NCI-H2196 (cell line): ENCODE data around the gene SNED1.

ENCODE experiments used
- DNase-seq: peaks from one replicate; lab custom pipeline; 2025; ENCODE audit not compliant: unreplicated experiment; lab: John Stamatoyannopoulos, UW

The SNED1 gene

DNA sequence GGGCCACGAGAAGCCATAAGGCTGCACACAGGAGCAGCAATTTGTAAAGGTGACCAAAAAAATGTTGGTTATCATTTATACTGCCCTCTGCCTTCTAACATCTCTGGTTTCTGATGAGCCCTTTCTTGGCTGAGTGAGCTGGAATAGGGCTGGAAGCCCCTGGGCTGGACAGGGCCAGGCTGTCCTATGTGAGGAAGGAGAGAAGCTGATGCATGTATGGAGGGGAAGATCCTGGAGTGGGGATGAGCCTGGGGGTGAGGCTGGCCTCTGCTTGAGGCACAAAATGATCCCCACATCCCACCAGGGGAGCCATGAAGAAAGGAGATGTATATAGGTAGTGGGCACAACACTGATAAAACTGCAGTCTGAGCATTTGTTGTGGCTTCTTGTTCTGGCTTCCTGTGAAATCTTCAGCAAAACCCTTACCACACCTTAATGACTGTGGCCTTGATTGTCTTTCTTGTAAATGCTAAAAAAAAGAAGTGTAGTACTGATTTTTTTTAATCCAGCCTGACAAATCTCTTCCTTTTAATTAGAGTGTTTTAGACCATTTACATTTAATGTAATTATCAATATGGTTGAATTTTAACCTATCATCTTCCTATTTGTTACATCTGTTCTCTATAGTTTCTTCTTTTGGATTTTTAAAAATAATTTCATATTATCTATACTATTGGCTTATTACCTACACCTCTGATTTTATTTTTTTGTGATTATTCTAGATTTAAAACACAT is 5.6 kb downstream of the SNED1 start:
- no peak for DNase-seq

DNA sequence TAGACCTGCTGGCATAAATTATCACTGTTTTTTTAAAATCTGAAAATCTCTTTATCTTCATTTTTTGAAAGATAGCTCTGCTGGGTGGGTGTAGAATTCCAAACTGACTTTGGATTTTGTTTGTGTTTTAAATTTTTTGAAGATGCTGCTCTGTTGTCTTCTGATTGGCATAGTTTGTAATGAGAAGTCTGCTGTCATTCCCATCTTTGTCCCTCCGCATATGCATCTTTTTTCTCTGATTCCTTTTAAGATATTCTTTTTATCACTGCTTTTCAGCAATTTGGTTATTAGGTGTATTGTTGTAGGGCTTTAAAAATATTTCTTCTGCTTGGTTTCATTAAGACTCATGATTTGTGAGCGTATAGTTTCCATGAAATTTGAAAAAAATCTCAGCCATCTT is 7.2 kb downstream of the SNED1 start:
- no peak for DNase-seq

DNA sequence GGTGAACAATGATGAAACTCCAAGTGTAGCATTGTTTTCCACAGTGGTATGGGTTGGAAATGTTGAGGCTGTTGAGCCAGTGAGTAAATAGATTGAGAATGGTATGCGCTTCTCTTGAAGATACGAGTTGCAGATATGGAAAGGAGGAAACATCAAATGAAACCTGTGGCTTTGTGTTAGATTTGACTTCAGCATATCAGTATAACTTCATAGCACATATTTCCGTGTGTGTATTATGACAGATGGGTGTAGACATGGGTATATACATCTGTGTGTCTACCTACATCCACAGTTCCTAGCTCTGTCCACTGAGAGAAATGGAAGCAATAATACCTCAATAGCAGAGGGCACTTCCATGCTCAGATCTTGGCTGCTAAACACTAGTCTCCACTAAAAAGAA is 8.0 kb downstream of the SNED1 start:
- no peak for DNase-seq

DNA sequence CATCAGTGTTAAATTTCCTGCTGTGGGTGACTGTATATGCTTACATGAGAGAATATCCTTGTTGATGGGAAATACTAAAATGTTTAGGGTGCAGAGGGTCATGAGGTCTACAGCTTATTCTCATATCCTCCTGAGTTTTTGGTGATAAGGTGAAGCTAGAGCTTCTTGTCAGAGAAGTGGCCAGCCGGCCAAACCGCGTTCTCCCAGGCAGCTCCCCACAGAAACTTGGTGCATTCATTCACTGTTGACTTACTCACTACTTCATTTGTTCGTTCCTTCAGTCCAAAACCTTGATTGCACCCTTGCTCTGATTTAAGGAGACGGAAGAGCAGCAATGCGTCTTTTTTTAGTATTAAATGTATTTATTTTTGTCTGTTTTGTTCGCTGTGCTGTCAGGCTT is 8.7 kb downstream of the SNED1 start:
- no peak for DNase-seq

DNA sequence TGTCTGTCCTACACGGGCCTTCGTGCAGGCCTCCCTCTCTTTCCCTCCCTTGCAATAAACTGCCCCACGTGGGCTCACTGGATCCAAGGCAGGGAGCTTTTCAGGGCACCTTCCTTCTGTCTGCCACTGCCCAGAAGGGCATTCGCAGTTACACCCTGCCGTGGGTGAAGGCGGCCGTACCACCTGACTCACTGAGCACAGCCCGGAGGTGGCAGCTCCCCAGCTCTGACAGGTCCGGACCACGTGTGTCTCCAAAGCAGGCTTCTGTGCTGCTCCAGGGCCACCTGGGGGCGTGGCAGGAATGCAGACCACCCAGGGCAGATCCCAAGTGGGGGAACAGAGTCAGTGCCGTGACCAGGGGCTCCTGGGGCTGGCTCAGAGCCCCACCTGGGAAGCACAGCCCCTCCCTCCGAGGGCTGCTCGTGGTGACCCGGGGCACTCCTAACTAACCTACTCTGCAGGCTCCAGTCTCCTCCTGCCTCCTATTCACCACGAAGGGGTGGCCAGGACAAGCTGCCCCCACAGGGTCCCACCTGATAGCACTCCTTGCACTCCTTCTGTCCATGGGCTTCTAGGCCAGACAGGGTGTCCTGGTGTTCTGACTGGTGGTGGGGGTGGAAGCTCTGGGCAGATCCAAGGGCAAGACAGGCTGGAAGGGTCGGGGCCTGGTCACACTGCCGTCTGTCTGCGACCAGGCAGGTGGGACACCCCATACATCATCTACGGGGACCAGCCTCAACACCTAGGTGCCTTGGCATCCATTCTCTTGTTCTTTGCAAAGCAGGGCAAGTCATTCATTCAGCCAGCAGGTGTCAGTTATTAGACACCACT is 9.7 kb downstream of the SNED1 start:
- no peak for DNase-seq

DNA sequence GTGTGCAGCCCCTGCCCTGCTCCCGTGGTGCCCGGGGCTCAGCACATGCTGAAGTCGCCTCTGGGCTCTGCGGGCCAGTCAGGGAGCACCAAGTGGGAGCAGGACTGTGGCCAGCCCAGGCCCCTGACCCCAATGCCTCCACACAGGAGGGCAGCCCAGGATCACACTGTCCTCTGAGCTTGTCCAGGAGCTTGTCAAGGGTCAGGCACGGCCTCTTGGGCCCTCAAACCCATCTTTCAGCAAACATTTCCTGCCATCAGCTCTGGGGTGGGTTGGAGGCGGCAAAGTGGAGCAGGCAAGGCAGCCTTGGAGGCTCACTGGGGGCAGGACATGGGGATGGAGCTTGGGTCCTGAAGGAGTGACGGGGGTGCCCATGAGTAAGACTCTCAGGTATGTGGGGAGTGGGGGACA is 10.3 kb downstream of the SNED1 start:
- DNase-seq: no peak

DNA sequence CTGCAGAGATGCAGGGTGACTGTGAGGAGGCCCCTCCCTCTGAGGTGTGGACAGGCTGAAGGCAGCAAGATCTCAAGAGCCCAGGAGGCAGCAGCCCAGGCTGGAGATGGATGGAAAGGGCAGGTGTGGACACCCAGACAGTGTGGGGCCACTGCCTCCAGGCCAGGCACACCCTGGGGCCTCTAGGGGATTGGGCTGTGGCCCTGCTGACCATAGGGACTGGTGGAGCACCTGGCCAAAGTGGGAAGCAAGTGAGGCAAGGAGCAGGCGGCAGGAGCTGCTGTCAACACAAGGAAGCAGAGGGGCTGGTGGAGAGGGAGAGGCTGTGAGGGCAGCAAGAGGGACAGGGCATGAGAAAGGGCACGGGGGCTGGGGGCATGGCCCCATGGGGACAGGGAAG is 10.8 kb downstream of the SNED1 start:
- DNase-seq: no peak

DNA sequence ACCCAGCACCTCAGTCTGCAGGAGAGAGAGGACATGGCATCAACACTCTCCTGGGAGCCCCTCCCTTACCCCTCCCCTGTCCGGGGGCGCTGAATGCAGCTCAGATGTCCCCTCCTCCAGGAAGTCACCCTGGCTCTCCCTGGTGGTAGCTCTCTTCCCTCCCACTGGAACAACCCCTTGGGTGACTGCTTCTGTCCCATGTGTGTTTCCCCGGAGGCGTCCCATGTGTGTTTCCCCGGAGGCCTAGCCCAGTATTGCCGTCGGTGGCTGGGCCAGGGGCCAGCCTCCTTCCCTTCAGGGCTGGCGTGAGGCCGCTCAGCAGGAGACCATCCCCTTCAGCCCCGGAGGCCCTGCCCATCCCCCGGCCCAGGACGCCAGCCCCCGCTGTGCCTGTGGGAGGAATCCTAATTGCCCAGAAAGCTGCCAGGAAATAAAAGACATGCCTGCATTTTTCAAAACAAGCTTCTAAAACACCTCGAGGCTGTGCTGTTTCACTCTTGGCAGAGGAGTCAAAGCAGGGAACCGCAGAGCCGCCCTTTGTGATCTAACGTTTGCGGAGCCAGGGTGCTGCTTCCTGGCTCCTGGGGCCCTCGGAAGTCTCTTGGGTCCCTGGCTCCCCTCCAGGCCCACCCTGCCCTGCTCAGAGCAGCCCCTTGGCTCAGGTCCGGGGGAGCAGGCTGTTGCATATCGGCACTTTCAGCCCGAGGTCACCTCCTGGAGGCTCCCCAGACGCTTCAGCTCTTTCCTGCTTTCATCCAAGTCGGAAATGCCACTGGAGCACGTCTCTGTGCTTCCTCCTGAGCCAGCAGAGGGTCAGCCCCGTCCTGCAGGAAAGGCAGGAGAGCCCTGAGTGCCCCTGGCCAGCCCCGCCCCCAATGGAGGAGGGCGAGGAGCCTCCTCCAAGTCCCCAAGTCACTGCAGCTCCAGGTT is 11.4 kb downstream of the SNED1 start:
- no peak for DNase-seq

DNA sequence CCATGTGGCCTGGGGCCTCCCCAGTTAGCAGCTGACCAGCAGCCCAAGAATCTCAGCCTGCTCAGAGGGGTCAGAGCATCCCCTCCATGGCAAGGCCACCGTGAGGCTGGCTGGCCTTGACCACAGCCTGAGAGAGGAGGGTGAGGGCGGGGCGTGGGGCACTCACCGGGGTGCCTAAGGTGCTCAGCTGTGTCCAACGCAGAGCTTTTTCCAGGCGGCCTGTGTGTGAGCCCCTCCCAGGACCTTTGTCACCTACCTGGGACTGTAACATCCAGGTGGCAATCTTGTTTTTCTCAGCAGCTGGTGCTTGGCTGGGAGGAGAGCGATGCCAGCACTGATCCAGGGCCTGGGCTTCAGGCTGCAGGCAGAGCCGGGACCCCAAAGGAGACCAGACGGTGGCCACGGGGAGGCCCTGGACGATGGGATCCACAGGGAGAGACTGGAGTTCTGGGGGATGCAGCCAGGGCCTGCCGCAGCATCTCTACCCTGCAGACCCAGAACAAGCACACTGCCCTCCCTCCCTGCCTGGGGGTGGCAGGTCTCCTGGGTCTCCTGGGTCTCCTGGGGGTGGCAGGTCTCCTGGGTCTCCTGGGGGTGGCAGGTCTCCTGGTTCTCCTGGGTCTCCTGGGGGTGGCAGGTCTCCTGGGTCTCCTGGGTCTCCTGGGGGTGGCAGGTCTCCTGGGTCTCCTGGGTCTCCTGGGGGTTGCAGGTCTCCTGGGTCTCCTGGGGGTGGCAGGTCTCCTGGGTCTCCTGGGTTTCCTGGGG is 12.3 kb downstream of the SNED1 start:
- DNase-seq: no peak

DNA sequence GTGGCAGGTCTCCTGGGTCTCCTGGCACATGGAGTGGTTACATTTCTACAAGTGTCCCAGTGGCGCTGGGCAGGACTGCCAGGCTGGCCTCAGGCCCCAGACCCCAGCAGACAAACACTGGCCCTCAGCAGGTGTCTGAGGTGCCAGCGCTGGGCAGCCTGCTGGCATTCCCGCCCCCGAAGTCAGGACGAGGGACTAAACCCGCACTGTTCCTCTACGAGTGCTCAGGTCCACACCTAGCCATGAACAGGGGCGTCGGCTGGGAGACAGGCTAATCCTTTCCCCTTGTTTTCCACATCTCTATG is 12.8 kb downstream of the SNED1 start:
- DNase-seq: no peak

DNA sequence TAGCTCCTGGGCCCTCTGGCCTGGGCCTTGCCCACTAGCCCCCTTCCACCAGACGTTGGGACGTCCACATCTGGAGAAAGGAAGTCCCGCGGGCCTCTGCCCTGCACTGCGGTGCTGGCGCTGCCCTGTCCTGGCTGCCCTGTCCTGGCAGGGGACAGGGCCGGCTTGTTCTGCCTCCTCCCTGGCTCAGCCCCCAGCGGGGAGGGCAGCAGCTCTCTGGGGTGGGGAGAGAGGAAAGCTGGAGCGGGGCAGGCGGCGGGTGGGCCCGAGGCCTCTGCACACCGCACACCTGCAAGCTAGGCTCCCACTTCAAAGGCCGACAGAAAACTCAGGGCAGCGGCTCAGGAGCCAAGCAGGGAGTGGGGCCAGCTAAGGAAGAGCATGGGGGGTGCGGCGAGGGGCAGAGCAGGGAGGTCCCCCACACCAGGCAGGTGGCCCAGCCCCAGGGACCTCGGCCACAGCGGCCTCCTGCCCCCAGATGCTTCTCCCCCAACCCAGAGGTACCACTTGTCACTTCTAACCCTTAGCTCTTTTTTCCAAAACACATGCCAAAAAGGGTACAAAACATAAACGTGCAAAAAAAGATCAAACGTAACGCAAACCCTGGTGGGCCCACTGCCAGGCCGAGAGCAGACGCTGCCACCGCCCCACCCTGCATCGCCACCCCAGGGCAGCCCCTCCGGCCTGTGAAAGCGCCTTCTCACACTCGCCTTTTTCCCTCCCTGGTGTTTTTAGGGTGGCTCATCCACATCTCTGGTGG is 13.5 kb downstream of the SNED1 start:
- DNase-seq: no peak

DNA sequence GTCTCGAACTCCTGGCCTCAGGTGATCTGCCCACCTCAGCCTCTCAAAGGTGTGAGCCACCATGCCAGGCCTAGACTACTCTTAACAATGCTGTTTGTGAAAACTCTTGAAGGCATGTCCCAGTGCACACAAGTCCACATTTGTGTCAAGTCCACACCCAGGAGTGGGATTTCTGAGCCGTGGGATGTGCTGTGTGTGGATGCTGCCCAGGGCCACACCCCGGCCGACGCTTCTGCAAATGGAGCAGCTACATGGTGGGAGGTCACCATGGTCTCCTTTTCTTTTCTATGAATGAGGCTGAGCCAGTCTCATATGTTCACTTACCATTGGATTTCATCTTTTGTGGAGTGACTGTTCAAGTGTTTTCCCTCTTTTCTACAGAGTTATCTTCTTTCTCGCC is 15.8 kb downstream of the SNED1 start:
- no peak for DNase-seq

DNA sequence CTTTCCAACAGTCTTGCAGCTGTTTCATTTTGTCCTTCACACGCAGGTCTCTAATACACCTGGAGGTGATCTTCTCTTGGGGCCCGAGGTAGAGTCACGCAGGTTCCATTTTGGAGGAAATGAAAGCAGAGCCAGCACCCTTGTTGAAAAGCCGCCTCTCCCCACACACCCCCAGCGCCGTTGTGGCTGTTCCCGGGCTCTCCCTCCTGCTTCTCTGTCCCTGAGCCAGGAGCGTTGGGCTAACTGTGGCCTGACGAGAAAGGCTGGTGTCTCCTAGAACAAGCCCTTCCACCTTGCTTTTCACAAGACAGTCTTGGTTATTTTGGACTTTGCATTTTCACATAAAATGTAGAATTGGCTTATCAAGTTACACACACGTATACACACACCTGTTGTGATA is 16.3 kb downstream of the SNED1 start:
- DNase-seq: no peak

DNA sequence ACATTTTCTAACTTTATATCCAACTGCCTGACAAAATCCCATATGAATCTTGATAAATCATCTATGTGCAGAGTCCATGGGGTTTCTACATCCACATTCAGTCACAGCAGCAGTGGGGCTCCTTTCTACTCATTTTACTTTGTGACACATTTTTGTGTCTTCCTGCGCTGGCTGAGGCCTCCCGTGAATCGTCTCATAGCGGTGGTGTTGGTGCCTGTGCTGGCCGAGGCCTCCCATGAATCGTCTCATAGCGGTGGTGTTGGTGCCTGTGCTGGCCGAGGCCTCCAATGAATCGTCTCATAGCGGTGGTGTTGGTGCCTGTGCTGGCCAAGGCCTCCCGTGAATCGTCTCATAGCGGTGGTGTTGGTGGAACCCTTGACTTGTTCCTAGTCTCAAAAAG is 17.0 kb downstream of the SNED1 start:
- no peak for DNase-seq

DNA sequence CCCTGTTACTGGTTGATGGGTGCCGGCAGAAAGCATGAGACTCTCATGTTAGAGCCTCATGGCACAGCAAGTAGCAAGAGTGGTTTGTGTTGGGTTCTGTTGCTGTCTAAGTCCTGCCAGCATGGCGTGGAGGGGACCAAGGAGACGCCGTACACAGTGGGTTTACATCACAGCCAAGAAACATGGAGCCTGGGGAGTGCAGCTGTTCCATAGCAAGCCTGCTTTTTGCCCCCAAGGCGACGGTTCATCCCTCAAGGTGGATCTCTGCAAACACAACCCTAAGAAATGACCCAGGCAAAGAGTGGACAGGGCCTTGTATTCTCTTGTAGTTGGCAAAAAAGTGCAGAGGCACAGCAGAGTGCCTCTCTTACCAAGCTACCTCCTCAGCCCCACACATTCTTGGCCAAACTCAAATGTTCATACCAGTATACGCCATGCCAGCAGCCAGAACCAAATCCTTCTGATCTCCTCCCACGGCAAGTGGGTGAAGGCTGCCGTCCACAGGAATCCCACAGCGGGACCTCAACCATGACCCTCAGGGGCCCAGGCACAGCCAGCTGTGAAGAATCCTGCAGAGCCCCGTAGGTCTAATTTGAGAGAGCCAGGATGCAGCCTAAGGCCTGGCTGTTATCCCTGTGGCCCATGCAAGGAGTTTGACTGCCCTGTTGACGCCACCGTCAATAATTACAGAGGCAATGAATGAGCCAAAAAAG is 19.0 kb downstream of the SNED1 start:
- DNase-seq: no peak

DNA sequence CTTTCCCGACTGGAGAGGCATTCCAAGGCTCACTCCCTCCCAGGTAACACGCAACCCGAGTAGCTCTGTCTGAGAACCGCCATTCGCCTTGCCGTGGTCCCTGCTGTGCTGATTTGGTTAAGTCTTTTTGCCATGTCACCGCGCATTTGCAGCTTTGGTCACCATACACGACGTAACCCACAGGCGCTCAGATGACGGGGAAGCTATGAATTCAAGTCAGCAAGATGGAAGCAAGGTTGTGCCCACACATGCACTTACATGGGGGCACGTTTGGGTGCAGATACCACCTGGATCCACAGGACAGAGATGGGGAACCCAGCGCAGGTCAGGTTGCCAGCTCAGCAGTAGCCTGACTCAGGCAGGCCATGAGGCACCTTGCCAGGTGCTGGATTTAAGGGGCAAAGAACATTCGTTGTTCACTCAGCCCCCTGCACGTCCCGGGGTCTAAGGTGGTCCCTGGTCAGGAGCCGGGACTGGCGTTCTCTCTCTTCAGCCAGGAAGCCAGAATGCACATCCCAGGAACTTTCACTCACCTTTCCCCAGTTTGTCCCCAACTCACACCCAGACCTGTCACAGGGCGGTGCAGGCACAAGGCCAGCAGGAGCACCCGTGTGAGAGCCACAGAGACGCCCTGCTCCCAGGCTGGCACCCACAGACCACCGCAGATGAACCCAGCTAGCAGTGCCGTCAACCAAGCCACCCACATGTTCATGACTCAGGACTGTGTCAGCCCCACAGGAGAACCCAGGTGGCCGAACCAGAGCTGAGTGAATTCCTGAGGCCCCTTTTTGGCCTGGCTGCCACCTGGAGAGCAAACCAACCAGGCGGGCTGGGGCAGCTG is 19.9 kb downstream of the SNED1 start:
- DNase-seq: no peak

DNA sequence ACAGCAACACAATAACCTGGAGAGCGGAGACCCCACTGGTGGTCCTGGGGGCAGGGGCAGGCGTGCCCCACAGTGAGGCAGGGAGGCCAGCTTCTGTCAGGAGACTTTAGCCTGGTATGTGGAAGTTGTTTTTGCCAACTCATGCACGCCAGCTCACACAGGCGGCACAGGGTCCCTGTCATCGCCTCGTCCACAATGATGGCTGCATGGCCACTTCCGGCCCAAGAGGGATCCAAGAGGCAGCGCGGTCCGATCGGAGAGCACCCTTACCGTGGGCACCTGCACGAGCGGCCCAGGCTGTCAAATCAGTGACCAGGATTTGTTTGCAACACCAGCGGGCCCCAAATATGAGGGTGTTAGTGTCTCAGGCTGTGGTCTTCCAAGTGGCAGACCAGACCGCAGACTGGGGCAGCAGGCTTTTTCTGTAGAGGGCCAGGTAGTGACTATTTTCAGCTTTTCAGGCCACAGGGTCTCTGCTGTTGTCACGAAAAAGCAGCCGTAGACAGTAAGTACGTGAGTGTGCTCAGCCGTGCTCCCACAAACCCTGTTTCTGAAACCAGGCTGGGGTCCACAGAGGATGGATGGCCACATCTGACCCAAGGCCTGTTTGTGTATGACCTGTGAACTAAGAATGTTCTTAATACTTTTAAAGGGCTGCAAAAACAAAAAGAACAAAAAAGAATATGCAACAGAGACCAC is 21.2 kb downstream of the SNED1 start:
- no peak for DNase-seq

DNA sequence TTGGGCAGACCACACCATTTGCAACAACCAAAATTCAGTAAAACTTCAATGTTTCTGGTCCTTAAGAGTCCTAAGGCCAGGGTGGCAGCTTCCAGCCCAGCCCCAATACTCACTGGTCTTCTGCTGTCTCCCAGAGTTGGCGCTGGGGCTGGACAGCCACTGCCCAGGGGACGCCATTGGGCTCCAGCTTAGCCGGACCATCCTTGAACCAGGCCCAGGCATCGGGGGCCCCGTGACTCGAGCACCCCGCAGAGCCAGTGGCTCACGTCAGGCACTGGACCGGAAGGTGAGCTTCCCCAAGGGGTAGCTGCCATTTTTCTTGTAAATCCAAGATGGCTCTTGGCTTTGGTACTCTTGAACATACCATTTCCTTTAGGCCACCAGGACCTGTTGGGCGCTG is 21.8 kb downstream of the SNED1 start:
- no peak for DNase-seq
